GM12878 (cell line): ENCODE results near the gene POU2F3.

Experiments
- CEBPB ChIP-seq, 2 experiments: fragments of 150-350 bp in 1 of 2; IDR thresholded peaks; 2 replicates each; pipeline ENCODE4 v1.6.1; 2012 to 2014; ENCODE audit warnings: low read depth in 2 of 2, low read length in 2 of 2, borderline replicate concordance in 1 of 2, inconsistent platforms in 1 of 2
- CHD2 ChIP-seq: IDR thresholded peaks from 2 replicates; pipeline ENCODE4 v1.6.1; 2011; ENCODE audit warnings: low read depth, low read length, improper control_type of control experiment, borderline replicate concordance
- CTCF ChIP-seq, 3 experiments: IDR thresholded peaks in 2 of 3; conservative IDR thresholded peaks in 1 of 3; 2 replicates each; pipeline ENCODE4 v1.5.1; 2011; ENCODE audit warnings: low read depth in 3 of 3, low read length in 3 of 3, mild to moderate bottlenecking in 3 of 3, control low read depth in 2 of 3, moderate library complexity in 2 of 3, inconsistent platforms in 1 of 3, mixed read lengths in 1 of 3; ENCODE audit not compliant: control insufficient read depth in 2 of 3, insufficient read depth in 1 of 3; ENCODE audit errors: extremely low read depth in 1 of 3
- EP300 ChIP-seq, 2 experiments: fragments of 150-350 bp in 1 of 2; IDR thresholded peaks; 2 replicates each; pipeline ENCODE4 v1.6.1; 2011 to 2012; ENCODE audit warnings: low read depth in 2 of 2, low read length in 2 of 2, borderline replicate concordance in 1 of 2, improper control_type of control experiment in 1 of 2, inconsistent platforms in 1 of 2; ENCODE audit not compliant: control insufficient read depth in 1 of 2
- PBX3 ChIP-seq: IDR thresholded peaks from 2 replicates; pipeline ENCODE4 v1.6.1; 2011; ENCODE audit warnings: mild to moderate bottlenecking, low read depth, low read length, moderate library complexity; ENCODE audit not compliant: insufficient replicate concordance
- POLR2A ChIP-seq: IDR thresholded peaks from 2 replicates; pipeline ENCODE4 v1.6.1; 2011; ENCODE audit warnings: low read depth, mild to moderate bottlenecking, low read length
- REST ChIP-seq: IDR thresholded peaks from 2 replicates; pipeline ENCODE4 v1.6.1; 2012; ENCODE audit warnings: mild to moderate bottlenecking, low read depth, low read length
- SIN3A ChIP-seq: IDR thresholded peaks from 2 replicates; pipeline ENCODE4 v1.6.1; 2012; ENCODE audit warnings: low read depth, low read length, improper control_type of control experiment
- TAF1 ChIP-seq: IDR thresholded peaks from 2 replicates; pipeline ENCODE4 v1.6.1; 2011; ENCODE audit warnings: mild to moderate bottlenecking, low read depth, low read length, borderline replicate concordance
- TBL1XR1 ChIP-seq: IDR thresholded peaks from 2 replicates; pipeline ENCODE4 v1.6.1; 2012; ENCODE audit warnings: low read depth, low read length, improper control_type of control experiment
- ZNF274 ChIP-seq: IDR thresholded peaks from one replicate; pipeline ENCODE4 v1.8.0; 2011; ENCODE audit not compliant: insufficient read length, insufficient read depth

GRCh38 chr11:120272303-120272702 lies 32.4 kb downstream of the POU2F3 start:
- TF ChIP-seq POLR2A: no peak
- no peak for TF ChIP-seq CHD2
- TF ChIP-seq SIN3A: no peak
- TF ChIP-seq EP300 (IDR thresholded peaks at IDR 0.05; ENCODE audit: borderline replicate concordance in 1 of 2, control insufficient read depth in 1 of 2, low read depth in 2 of 2, low read length in 2 of 2): no peak
- no peak for TF ChIP-seq CTCF (IDR thresholded peaks at IDR 0.05 in 2 of 3, conservative IDR thresholded peaks at IDR 0.05 in 1 of 3; ENCODE audit: control insufficient read depth in 2 of 3, extremely low read depth in 1 of 3, insufficient read depth in 1 of 3, low read depth in 3 of 3, low read length in 3 of 3)
- no peak for TF ChIP-seq TAF1
- TF ChIP-seq REST: no peak
- TF ChIP-seq TBL1XR1: no peak
- no peak for TF ChIP-seq ZNF274
- TF ChIP-seq CEBPB (IDR thresholded peaks at IDR 0.05; ENCODE audit: borderline replicate concordance in 1 of 2, low read depth in 2 of 2, low read length in 2 of 2): no peak
- no peak for TF ChIP-seq PBX3
